ENCODE results near the gene PPP1R37.

The PPP1R37 gene

GRCh38 chr19:45173816-45174215, 80.8 kb downstream of the PPP1R37 start:
- no peak for DNase-seq

GRCh38 chr19:45175515-45176345, 82.8 kb downstream of the PPP1R37 start:
- no peak for DNase-seq

GRCh38 chr19:45177817-45178261, 84.9 kb downstream of the PPP1R37 start, which contains the start of gene TRAPPC6A:
Gene TRAPPC6A (minus strand): TSS chr19:45178237. CDS start chr19:45178218, 19 bp downstream.
- DNase-seq, result no peak

GRCh38 chr19:45178262-45179071, 85.5 kb downstream of the PPP1R37 start, which contains the start of gene BLOC1S3:
Gene BLOC1S3 (plus strand): TSS chr19:45178784. CDS start chr19:45179297, 513 bp downstream.
- peak; percentile 100 for DNase-seq

- peak; percentile 42 for DNase-seq
Observed at GRCh38 chr19:45179072-45179891, 86.3 kb downstream of the PPP1R37 start.

- no peak for DNase-seq
Observed at GRCh38 chr19:45179892-45180370, 87.0 kb downstream of the PPP1R37 start.

GRCh38 chr19:45180936-45181335, 88.0 kb downstream of the PPP1R37 start:
- DNase-seq, result no peak

GRCh38 chr19:45182758-45183157, 89.8 kb downstream of the PPP1R37 start:
- DNase-seq, result no peak

GRCh38 chr19:45184115-45184514, 91.1 kb downstream of the PPP1R37 start:
- no peak for DNase-seq

- DNase-seq, result no peak
Observed at GRCh38 chr19:45186509-45187334, 93.7 kb downstream of the PPP1R37 start.

GRCh38 chr19:45187421-45188100, 94.6 kb downstream of the PPP1R37 start:
- DNase-seq, result no peak

GRCh38 chr19:45189971-45190370, 97.0 kb downstream of the PPP1R37 start:
- no peak for DNase-seq

GRCh38 chr19:45191375-45191774, 98.4 kb downstream of the PPP1R37 start:
- DNase-seq, result no peak

GRCh38 chr19:45195764-45196163, 102.8 kb downstream of the PPP1R37 start:
- no peak for DNase-seq

Measured in stimulated activated naive CD4-positive, alpha-beta T cell treated with Interleukin-2 at 50 U/mL for 16 hours (primary cell).